Ectodermal cell (in vitro differentiated cells): Measurements from ENCODE around the gene TEX11.
"Not testable (repeated sequence)": the region's sequence is repeated elsewhere in the genome, so short reads cannot be mapped to it uniquely, and the experiment has no call there.

Source experiments
- H3K27ac ChIP-seq: 2 replicates; pipeline ENCODE4 v1.7.0; 2013; ENCODE audit warnings: mild to moderate bottlenecking, low read depth, low read length; ENCODE audit not compliant: insufficient read depth, poor library complexity, severe bottlenecking
- H3K27me3 ChIP-seq: 2 replicates; pipeline ENCODE4 v1.7.0; 2013; ENCODE audit warnings: mild to moderate bottlenecking, low read length; ENCODE audit not compliant: insufficient read depth, control insufficient read depth, poor library complexity, severe bottlenecking
- H3K36me3 ChIP-seq: one replicate; pipeline ENCODE4 v1.7.0; 2013; ENCODE audit warnings: low read length; ENCODE audit not compliant: control insufficient read depth, insufficient read depth
- H3K4me1 ChIP-seq: one replicate; pipeline ENCODE4 v1.7.0; 2013; ENCODE audit warnings: low read length; ENCODE audit not compliant: control insufficient read depth, insufficient read depth
- H3K4me3 ChIP-seq: 2 replicates; pipeline ENCODE4 v1.7.0; 2013; ENCODE audit warnings: low read depth, low read length, control low read depth; ENCODE audit not compliant: insufficient read depth
- H3K9me3 ChIP-seq: 2 replicates; pipeline ENCODE4 v1.7.0; 2013; ENCODE audit warnings: mild to moderate bottlenecking, low read length, moderate library complexity; ENCODE audit not compliant: control insufficient read depth
- WGBS, 2 experiments: methylation state at CpG; one replicate each; pipeline ENCODE4 v1.1.7; 2013; ENCODE audit warnings: missing lambda C conversion rate in 2 of 2; 5-methylcytosine and 5-hydroxymethylcytosine counted together

Gene TEX11

DNA sequence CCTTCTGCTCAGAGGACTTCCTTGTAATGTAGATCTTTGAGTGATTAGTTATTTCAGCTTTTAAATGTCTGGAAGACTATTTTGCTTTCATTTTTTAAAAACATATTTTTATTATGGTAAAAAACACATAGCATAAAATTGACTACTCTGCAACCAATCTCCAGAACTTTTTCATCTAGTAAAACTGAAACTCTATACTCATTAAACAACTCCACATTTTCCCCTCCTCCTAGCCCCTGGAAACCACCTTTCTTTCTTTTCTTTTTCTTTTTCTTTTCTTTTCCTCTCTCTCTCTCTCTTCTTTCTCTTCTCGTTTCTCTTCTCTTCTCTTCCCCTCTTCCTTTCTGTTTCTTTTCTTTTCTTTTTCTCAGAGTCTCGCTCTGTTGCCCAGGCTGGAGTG is 233.2 kb downstream of the TEX11 start:
- no peak overlapping the region for H3K4me3 ChIP-seq
- no peaks in the 10 kb centered on the region for H3K4me1 ChIP-seq
- H3K27me3 ChIP-seq: no peaks in the 10 kb centered on the region
- H3K9me3 ChIP-seq: no peaks in the 10 kb centered on the region
- H3K27ac ChIP-seq: no peak overlapping the region
- WGBS, 2 experiments: 86 to 91% methylated on average over 2 of the region's 2 CpGs
- no peaks in the 10 kb centered on the region for H3K36me3 ChIP-seq

DNA sequence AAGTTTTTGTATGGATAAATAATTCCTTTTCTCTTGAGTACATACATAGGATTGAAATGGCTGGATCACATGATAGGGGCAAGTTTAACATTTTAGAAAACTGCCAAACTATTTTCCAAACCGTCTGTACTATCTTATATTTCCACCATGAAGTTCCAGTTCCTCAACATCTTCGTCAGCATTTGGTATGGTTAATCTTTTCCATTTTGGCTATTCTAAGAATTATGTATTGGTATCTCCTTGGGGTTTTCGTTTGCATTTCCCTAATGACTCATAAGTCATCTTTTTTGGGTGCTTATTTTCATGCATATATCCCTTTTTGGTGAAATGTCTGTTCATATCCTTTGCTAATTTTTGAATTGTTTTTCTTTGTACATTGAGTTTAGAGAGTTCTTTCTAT is 236.2 kb downstream of the TEX11 start:
- H3K27me3 ChIP-seq: no peaks in the 10 kb centered on the region
- no peaks in the 10 kb centered on the region for H3K4me1 ChIP-seq
- H3K9me3 ChIP-seq: no peaks in the 10 kb centered on the region
- H3K36me3 ChIP-seq: no peaks in the 10 kb centered on the region
- H3K27ac ChIP-seq: no peak overlapping the region
- no peak overlapping the region for H3K4me3 ChIP-seq
- 100% methylated on average over 1 of the region's 3 CpGs for WGBS, 2 experiments

DNA sequence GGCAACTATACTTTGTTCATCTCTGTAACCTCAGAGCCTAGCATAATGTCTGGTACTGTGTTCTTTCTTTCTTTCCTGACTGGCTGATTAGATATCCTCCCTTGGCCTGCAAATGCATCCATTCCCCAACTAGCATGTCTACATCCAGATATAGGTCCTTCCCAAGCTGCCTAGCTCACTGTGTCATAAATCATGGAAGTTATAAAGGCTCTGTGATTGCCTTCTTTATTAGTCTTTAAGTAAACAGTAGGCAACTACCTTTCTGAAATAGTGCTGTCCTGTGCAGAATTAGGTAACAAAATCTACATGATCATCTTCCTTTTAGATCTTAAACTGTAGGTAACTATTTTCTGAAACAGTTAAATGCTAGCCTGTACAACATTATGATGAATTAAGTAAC is 239.4 kb downstream of the TEX11 start:
- no peak overlapping the region for H3K4me3 ChIP-seq
- no peaks in the 10 kb centered on the region for H3K36me3 ChIP-seq
- H3K27ac ChIP-seq: no peak overlapping the region
- no peaks in the 10 kb centered on the region for H3K4me1 ChIP-seq
- no peaks in the 10 kb centered on the region for H3K9me3 ChIP-seq
- H3K27me3 ChIP-seq: no peaks in the 10 kb centered on the region

DNA sequence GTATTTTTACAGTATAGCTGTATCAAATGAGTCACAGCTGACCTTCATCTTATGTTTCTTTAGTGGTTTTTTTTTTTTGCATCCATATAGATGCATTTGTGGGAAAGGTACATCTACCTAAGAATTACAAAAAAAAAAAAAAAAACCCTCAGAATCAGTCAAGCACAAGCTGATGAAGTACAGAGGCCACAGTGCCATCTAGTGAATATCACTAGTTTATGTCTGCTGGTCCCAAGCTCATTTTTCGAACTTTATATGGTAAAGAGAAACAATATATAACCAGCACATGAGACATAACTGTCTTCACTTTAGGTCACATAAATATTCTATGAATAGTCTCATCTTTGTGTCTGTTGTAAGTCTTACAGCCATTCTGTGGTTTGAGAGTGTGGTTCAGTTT is 243.8 kb downstream of the TEX11 start:
- Histone ChIP-seq H3K27me3 (no peaks in the 10 kb centered on the region), H3K4me3 (no peak overlapping the region), H3K4me1 (no peaks in the 10 kb centered on the region), H3K9me3 (no peaks in the 10 kb centered on the region), H3K36me3 (no peaks in the 10 kb centered on the region), H3K27ac (no peak overlapping the region)
- WGBS, 2 experiments: no CpG with 5 or more reads among the region's 1 CpG

DNA sequence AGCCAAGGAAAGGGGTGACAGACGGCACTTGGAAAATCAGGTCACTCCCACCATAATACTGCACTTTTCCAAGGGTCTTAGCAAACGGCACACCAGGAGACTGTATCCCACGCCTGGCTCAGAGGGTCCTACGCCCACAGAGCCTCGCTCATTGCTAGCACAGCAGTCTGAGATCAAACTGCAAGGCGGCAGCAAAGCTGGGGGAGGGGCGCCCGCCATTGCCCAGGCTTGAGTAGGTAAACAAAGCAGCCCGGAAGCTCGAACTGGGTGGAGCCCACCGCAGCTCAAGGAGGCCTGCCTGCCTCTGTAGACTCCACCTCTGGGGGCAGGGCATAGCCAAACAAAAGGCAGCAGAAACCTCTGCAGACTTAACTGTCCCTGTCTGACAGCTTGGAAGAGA is 247.4 kb downstream of the TEX11 start:
- not testable (repeated sequence) for H3K36me3 ChIP-seq, H3K27ac ChIP-seq, H3K9me3 ChIP-seq, H3K4me3 ChIP-seq, H3K4me1 ChIP-seq, H3K27me3 ChIP-seq
- WGBS, 2 experiments: 70 to 85% methylated on average over 11 of the region's 11 CpGs

DNA sequence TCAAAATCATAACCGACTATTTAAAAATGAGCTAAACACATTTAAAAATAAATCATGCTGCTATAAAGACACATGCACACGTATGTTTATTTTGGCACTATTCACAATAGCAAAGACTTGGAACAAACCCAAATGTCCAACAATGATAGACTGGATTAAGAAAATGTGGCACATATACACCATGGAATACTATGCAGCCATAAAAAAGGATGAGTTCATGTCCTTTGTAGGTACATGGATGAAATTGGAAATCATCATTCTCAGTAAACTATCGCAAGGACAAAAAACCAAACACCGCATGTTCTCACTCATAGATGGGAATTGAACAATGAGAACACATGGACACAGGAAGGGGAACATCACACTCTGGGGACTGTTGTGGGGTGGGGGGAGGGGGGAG is 251.0 kb downstream of the TEX11 start:
- WGBS, 2 experiments: 61 to 94% methylated on average over 2 of the region's 4 CpGs
- H3K4me3 ChIP-seq, H3K9me3 ChIP-seq, H3K27ac ChIP-seq, H3K27me3 ChIP-seq, H3K4me1 ChIP-seq, H3K36me3 ChIP-seq: not testable (repeated sequence)

DNA sequence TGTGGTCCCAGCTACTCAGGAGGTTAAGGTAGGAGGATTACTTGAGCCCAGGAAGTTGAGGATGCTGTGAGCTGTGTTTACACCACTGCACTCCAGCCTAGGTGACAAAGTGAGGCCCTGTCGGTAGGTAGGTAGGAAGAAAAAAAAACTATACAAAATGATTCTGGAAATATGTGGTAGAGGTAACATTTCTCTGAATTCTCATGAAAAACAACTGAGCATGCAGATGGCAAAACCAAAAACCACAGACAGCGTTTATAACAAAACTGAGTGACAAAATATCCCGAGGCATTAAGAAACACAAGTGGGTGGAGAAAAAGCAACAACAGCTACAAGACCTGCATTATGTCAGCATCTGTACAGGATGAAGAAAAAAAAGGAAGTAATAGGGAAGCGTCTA is 252.2 kb downstream of the TEX11 start:
- H3K27me3 ChIP-seq: no peaks in the 10 kb centered on the region
- H3K4me1 ChIP-seq: no peaks in the 10 kb centered on the region
- WGBS, 2 experiments: 94 to 96% methylated on average over 4 of the region's 4 CpGs
- no peak overlapping the region for H3K27ac ChIP-seq
- no peaks in the 10 kb centered on the region for H3K9me3 ChIP-seq
- H3K36me3 ChIP-seq: no peaks in the 10 kb centered on the region
- no peak overlapping the region for H3K4me3 ChIP-seq

DNA sequence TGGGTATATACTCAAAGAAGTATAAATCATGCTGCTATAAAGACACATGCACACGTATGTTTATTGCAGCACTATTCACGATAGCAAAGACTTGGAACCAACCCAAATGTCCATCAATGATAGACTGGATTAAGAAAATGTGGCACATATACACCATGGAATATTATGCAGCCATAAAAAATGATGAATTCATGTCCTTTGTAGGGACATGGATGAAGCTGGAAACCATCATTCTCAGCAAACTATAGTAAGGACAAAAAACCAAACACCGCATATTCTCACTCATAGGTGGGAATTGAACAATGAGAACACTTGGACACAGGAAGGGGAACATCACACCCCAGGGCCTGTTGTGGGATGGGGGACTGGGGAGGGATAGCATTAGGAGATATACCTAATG is 260.6 kb downstream of the TEX11 start:
- not testable (repeated sequence) for H3K4me3 ChIP-seq, H3K27me3 ChIP-seq, H3K27ac ChIP-seq, H3K36me3 ChIP-seq, H3K9me3 ChIP-seq, H3K4me1 ChIP-seq
- no CpG with 5 or more reads among the region's 3 CpGs for WGBS, 2 experiments

DNA sequence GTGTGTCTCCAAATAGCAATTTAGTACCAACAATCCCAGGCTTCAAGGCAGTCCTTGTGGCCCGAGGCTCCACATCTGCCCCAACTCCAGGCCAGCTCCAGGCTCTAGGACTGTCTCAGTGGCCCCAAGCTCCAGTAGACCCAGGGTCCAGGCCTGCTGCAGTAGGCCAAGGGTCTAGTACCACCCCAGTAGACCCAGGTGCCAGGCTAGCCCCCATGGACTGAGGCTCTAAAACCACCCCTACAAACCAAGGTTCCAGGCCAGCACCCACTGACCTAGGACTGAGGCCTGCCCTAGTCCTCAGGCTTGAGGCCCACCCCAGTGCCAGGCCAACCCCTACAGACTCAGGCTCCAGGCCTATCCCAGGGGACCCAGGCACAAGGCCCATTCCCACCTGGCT is 272.3 kb downstream of the TEX11 start:
- 89 to 97% methylated on average over 1 of the region's 1 CpG for WGBS, 2 experiments
- no peaks in the 10 kb centered on the region for H3K27me3 ChIP-seq
- no peaks in the 10 kb centered on the region for H3K36me3 ChIP-seq
- H3K27ac ChIP-seq: no peak overlapping the region
- H3K4me3 ChIP-seq: no peak overlapping the region
- H3K9me3 ChIP-seq: no peaks in the 10 kb centered on the region
- no peaks in the 10 kb centered on the region for H3K4me1 ChIP-seq

DNA sequence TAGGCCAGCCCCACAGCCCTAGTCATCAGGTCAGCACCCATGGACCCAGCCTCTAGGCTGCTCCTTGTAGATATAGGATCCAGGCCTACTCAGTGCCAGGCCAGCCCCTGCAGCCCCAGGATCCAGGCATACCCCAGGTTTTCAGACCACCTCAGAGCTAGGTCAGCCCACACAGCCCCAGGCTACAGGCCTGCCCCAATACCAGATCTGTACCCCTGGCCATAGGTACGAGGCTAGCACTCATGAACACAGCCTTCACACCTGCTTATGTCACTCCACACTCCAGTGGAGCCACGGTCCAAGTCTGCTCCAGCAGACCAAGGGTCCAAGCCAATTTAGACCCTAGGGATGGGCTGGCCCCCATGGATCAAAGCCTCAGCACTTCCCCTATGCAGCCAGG is 272.8 kb downstream of the TEX11 start:
- H3K27ac ChIP-seq: no peak overlapping the region
- no peaks in the 10 kb centered on the region for H3K27me3 ChIP-seq
- H3K9me3 ChIP-seq: no peaks in the 10 kb centered on the region
- 87 to 94% methylated on average over 2 of the region's 2 CpGs for WGBS, 2 experiments
- H3K4me1 ChIP-seq: no peaks in the 10 kb centered on the region
- H3K4me3 ChIP-seq: no peak overlapping the region
- no peaks in the 10 kb centered on the region for H3K36me3 ChIP-seq

DNA sequence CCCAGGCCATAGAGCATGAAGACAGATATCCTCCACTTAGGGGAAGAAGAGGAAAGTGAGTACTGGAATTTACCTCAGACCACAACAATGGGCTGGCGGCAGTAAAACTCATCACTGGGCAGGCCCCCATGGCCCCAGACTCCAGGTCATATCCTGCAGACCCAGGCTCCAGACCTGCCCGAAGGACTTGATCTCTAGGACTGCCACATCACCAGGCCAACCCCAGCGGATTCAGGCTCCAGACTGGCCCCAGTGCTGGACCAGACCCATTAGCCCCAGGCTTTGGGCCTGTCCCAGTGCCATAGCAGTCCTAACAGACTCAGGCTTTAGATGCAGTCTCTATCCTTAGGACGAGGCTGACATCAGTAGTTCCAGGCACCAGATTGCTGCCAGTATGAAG is 273.3 kb downstream of the TEX11 start:
- Histone ChIP-seq H3K4me3 (no peak overlapping the region), H3K27me3 (no peaks in the 10 kb centered on the region), H3K4me1 (no peaks in the 10 kb centered on the region), H3K9me3 (no peaks in the 10 kb centered on the region), H3K27ac (no peak overlapping the region), H3K36me3 (no peaks in the 10 kb centered on the region)
- 86 to 93% methylated on average over 4 of the region's 4 CpGs for WGBS, 2 experiments
